B cell (primary cell): ENCODE measurements around the gene PDPK1. TPM values are rescaled to one million over a fixed set of nuclear protein-coding genes. Genes with fewer than 3 reads are reported as not detected.

ENCODE experiments used
- ATAC-seq: fragments of 200-7000 bp; cut with Tn5 transposase; one replicate; pipeline ENCODE4 v1.10.0; 2021; ENCODE audit warnings: low read depth, mild to moderate bottlenecking, moderate number of reproducible peaks, moderate library complexity
- CTCF ChIA-PET: fragments of 350-600 bp; sonication (Branson Sonifier 250); formaldehyde crosslinking; loops from one replicate; lab custom pipeline; 2021; ENCODE audit warnings: antibody characterized with exemption, inconsistent platforms; lab: Charles Lee
- POLR2A ChIA-PET: fragments of 350-600 bp; sonication (Branson Sonifier 250); formaldehyde crosslinking; loops from one replicate; lab custom pipeline; 2021; ENCODE audit warnings: antibody characterized with exemption; lab: Charles Lee
- DNase-seq: peaks from one replicate; pipeline ENCODE4 v3.0.0; 2013
- H2AFZ ChIP-seq: 2 replicates; pipeline ENCODE4 v1.6.1; 2012; ENCODE audit warnings: mild to moderate bottlenecking, low read depth, low read length; ENCODE audit not compliant: insufficient read depth, poor library complexity, severe bottlenecking
- H3K27ac ChIP-seq, 2 donors: 1 replicate in 1 of 2; 2 replicates in 1 of 2; pipeline ENCODE4 v1.5.1; 2012 to 2013; ENCODE audit warnings: low read length in 2 of 2, mild to moderate bottlenecking in 2 of 2, moderate library complexity in 1 of 2
- H3K27me3 ChIP-seq, 4 experiments: fragments of 200-600 bp in 1 of 4; sonication (generic) in 1 of 4; replicated peaks in 1 of 4; 1 replicate in 2 of 4; 2 replicates in 2 of 4; pipeline versions ENCODE4 v1.6.1 to v1.7.0; 2013 to 2016; ENCODE audit warnings: low read length in 3 of 4, mild to moderate bottlenecking in 2 of 4, mixed read lengths in 1 of 4, moderate library complexity in 1 of 4; ENCODE audit not compliant: insufficient read depth in 4 of 4, control insufficient read depth in 3 of 4; ENCODE audit errors: control extremely low read depth in 1 of 4
- H3K36me3 ChIP-seq, 2 experiments: replicated peaks in 1 of 2; 1 replicate in 1 of 2; 2 replicates in 1 of 2; pipeline versions ENCODE4 v1.6.1 to v1.7.1; 2013; ENCODE audit warnings: low read length in 1 of 2; ENCODE audit not compliant: insufficient read depth in 2 of 2, control insufficient read depth in 1 of 2; ENCODE audit errors: control extremely low read depth in 1 of 2, extremely low read depth in 1 of 2
- H3K4me1 ChIP-seq, 2 donors: fragments of 200-600 bp in 1 of 2; sonication (generic) in 1 of 2; 1 replicate in 1 of 2; 2 replicates in 1 of 2; pipeline versions ENCODE4 v1.5.1 to v1.6.1; 2013 to 2017; ENCODE audit warnings: low read length in 2 of 2; ENCODE audit not compliant: control insufficient read depth in 2 of 2, insufficient read depth in 2 of 2
- H3K4me2 ChIP-seq: replicated peaks from 2 replicates; pipeline ENCODE3; 2012; ENCODE audit warnings: mild to moderate bottlenecking, low read depth, low read length; ENCODE audit not compliant: poor library complexity, severe bottlenecking
- H3K4me3 ChIP-seq, 5 experiments: fragments of 200-600 bp in 1 of 5; sonication (generic) in 1 of 5; 1 replicate in 3 of 5; 2 replicates in 2 of 5; pipeline versions ENCODE4 v1.5.1 to v1.7.0; 2011 to 2016; ENCODE audit warnings: low read length in 4 of 5, mild to moderate bottlenecking in 4 of 5, low read depth in 2 of 5, control low read depth in 1 of 5, moderate library complexity in 1 of 5; ENCODE audit not compliant: insufficient read depth in 1 of 5; ENCODE audit errors: control extremely low read depth in 1 of 5, extremely low read depth in 1 of 5
- H3K79me2 ChIP-seq: fragments of 200-600 bp; sonication (generic); one replicate; pipeline ENCODE4 v1.6.0; 2016; ENCODE audit warnings: low read length; ENCODE audit not compliant: control insufficient read depth, insufficient read depth
- H3K9ac ChIP-seq: fragments of 200-600 bp; sonication (generic); 2 replicates; pipeline ENCODE4 v1.6.1; 2017; ENCODE audit warnings: mild to moderate bottlenecking, low read length, moderate library complexity
- H3K9me3 ChIP-seq, 3 donors: one replicate each; pipeline versions ENCODE4 v1.6.1 to v1.7.1; 2013; ENCODE audit warnings: low read length in 2 of 3; ENCODE audit not compliant: control insufficient read depth in 2 of 3, insufficient read depth in 1 of 3; ENCODE audit errors: control extremely low read depth in 1 of 3
- H4K20me1 ChIP-seq: 2 replicates; pipeline ENCODE4 v1.6.0; 2012; ENCODE audit warnings: mild to moderate bottlenecking, low read length; ENCODE audit not compliant: insufficient read depth, control insufficient read depth, poor library complexity, severe bottlenecking
- H3K27ac Mint-ChIP-seq: one replicate; pipeline ENCODE4 v1.8.0; 2021; ENCODE audit warnings: mixed read lengths
- H3K27me3 Mint-ChIP-seq: one replicate; pipeline ENCODE4 v1.8.0; 2021; ENCODE audit warnings: mixed read lengths
- H3K4me1 Mint-ChIP-seq: one replicate; pipeline ENCODE4 v1.8.0; 2021; ENCODE audit warnings: mixed read lengths
- H3K4me3 Mint-ChIP-seq: one replicate; pipeline ENCODE4 v1.8.0; 2021; ENCODE audit warnings: mixed read lengths
- H3K9me3 Mint-ChIP-seq: one replicate; pipeline ENCODE4 v1.8.0; 2022; ENCODE audit warnings: mixed read lengths; ENCODE audit not compliant: insufficient read depth
- CTCF ChIP-seq: fragments of 200-600 bp; IDR thresholded peaks from one replicate; pipeline ENCODE4 v1.8.0; 2022; ENCODE audit warnings: antibody characterized with exemption, mild to moderate bottlenecking
- EZH2 ChIP-seq: IDR thresholded peaks from 2 replicates; pipeline ENCODE4 v1.6.1; 2012; ENCODE audit warnings: borderline replicate concordance, low read depth, mild to moderate bottlenecking, moderate library complexity, low read length; ENCODE audit not compliant: insufficient read depth, poor library complexity, severe bottlenecking
- WGBS: methylation state at CpG from one replicate; pipeline ENCODE4 v1.1.5; 2013; ENCODE audit warnings: missing lambda C conversion rate; ENCODE audit not compliant: insufficient coverage; 5-methylcytosine and 5-hydroxymethylcytosine counted together
- intact Hi-C: fragments of 100-400 bp; cut with micrococcal nuclease; formaldehyde crosslinking; loops from one replicate; pipeline ENCODE4 v1.10.0; 2022
- polyA plus RNA-seq: library from polyadenylated mRNA; depleted of rRNA; stranded (reverse); fragments of >200 nt; gene quantifications from 2 replicates; pipeline ENCODE4 v1.2.3, GENCODE V29; 2012
- total RNA-seq, 2 donors: library from RNA; stranded (reverse); fragments of 120-200 nt in 1 of 2; gene quantifications; 1 replicate in 1 of 2; 2 replicates in 1 of 2; pipeline versions ENCODE4 v1.2.3 to v1.2.4, GENCODE V29; 2013 to 2022

The PDPK1 gene
- total and polyA plus RNA-seq, 2 donors (not counting 1 experiment from before 2014, with no cell fraction given), result 32.5 to 84.1 TPM

- ATAC-seq (no peak), DNase-seq (no peak)
- Mint-ChIP-seq H3K27ac (peak overlapping the region; percentile 47), H3K9me3 (no peaks in the 10 kb centered on the region), H3K4me1 (peaks cover 29% of the 10 kb centered on the region), H3K4me3 (no peak overlapping the region), H3K27me3 (no peaks in the 10 kb centered on the region)
- 98% methylated on average over 6 of the region's 9 CpGs for WGBS
- ChIA-PET POLR2A (no interaction called here), CTCF (no interaction called here)
- Histone ChIP-seq H3K4me1 (peaks cover 12 to 17% of the 10 kb centered on the region in 2 donors), H3K9me3 (peaks cover 0 to 3% (median 0%) of the 10 kb centered on the region in 3 donors), H3K9ac (no peak overlapping the region), H3K27me3 (no peaks in the 10 kb centered on the region), H3K27ac (no peak overlapping the region), H3K36me3 (peaks cover 0 to 67% of the 10 kb centered on the region in 2 experiments), H4K20me1 (peaks cover 25% of the 10 kb centered on the region), H2AFZ (no peak overlapping the region), H3K79me2 (peaks cover 76% of the 10 kb centered on the region), H3K4me3 (no peak overlapping the region), H3K4me2 (no peak overlapping the region)
- TF ChIP-seq CTCF (no peak), EZH2 (no peak)
- intact Hi-C loops, result no loop called here
These were observed 13.4 kb upstream of the PDPK1 start for GRCh38 chr16:2524339-2524938.

GRCh38 chr16:2526135-2526534, 11.7 kb upstream of the PDPK1 start:
- 87% methylated on average over 7 of the region's 8 CpGs for WGBS
- Histone ChIP-seq H4K20me1 (peaks cover 18% of the 10 kb centered on the region), H3K4me3 (no peak overlapping the region), H3K79me2 (peaks cover 78% of the 10 kb centered on the region), H3K27me3 (no peaks in the 10 kb centered on the region), H3K4me2 (no peak overlapping the region), H3K9ac (no peak overlapping the region), H2AFZ (no peak overlapping the region), H3K27ac (no peak overlapping the region), H3K4me1 (peaks cover 7 to 9% of the 10 kb centered on the region in 2 donors), H3K9me3 (peaks cover 0 to 1% (median 0%) of the 10 kb centered on the region in 3 donors), H3K36me3 (peaks cover 0 to 70% of the 10 kb centered on the region in 2 experiments)
- Mint-ChIP-seq H3K9me3 (no peaks in the 10 kb centered on the region), H3K27me3 (no peaks in the 10 kb centered on the region), H3K4me3 (no peak overlapping the region), H3K27ac (no peak overlapping the region), H3K4me1 (peaks cover 19% of the 10 kb centered on the region)
- no peak for DNase-seq
- no peak for TF ChIP-seq CTCF
- TF ChIP-seq EZH2, result no peak
- no peak for ATAC-seq
- ChIA-PET CTCF (no interaction called here), POLR2A (no interaction called here)
- intact Hi-C loops, result no loop called here
